HepG2 (cell line): ENCODE measurements around the gene INTS1. TPM values are rescaled to one million over a fixed set of nuclear protein-coding genes. Genes with fewer than 3 reads are reported as not detected.

ENCODE experiments used
- ATAC-seq: fragments of 200-7000 bp; cut with Tn5 transposase; 3 replicates; pipeline ENCODE4 v1.9.1; 2020; ENCODE audit warnings: mild to moderate bottlenecking, moderate library complexity
- BruUV-seq: library from RNA; stranded (reverse); fragments of 400-500 nt; replicated peaks from 2 replicates; lab custom pipeline; 2021; lab: Mats Ljungman, UMichigan
- CTCF ChIA-PET: fragments of 300-600 bp; formaldehyde crosslinking; extraction: SDS; loops from one replicate; lab custom pipeline; 2021; ENCODE audit warnings: low total read pairs, inconsistent platforms, low intra/inter-chr PET ratio; lab: Yijun Ruan, JAX
- POLR2A ChIA-PET: fragments of 350-600 bp; sonication (Branson Sonifier 250); formaldehyde crosslinking; loops from one replicate; lab custom pipeline; 2020; ENCODE audit warnings: antibody characterized with exemption, inconsistent platforms; lab: Yijun Ruan, JAX
- DNase-seq: peaks from one replicate; pipeline ENCODE4 v3.0.0-alpha.2; 2015; ENCODE audit warnings: low spot score
- FAIRE-seq: peaks from 3 replicates; lab custom pipeline; 2011; peaks lifted over from hg19 to GRCh38; lab: Jason Lieb, UNC
- H2AFZ ChIP-seq: one replicate; pipeline ENCODE4 v1.6.1; 2011; ENCODE audit warnings: low read length, inconsistent platforms
- H3K27ac ChIP-seq: fragments of 300-600 bp; 3 replicates; pipeline ENCODE4 v1.8.0; 2011; ENCODE audit warnings: mixed run types, mild to moderate bottlenecking, mixed read lengths, low read length, inconsistent platforms; ENCODE audit not compliant: insufficient read depth; ENCODE audit errors: extremely low read length
- H3K27me3 ChIP-seq, 2 experiments: fragments of 200-600 bp in 1 of 2; 2 replicates in 1 of 2; 3 replicates in 1 of 2; pipeline versions ENCODE4 v1.6.0 to v1.8.0; 2011; ENCODE audit warnings: low read length in 2 of 2, mild to moderate bottlenecking in 2 of 2, moderate library complexity in 2 of 2, inconsistent platforms in 1 of 2; ENCODE audit not compliant: insufficient read depth in 2 of 2, control insufficient read depth in 1 of 2
- H3K36me3 ChIP-seq, 2 experiments: fragments of 200-600 bp in 1 of 2; replicated peaks in 1 of 2; 2 replicates in 1 of 2; 3 replicates in 1 of 2; pipeline versions ENCODE4 v1.5.1 to v1.8.0; 2011; ENCODE audit warnings: low read length in 2 of 2, inconsistent platforms in 1 of 2; ENCODE audit not compliant: insufficient read depth in 2 of 2, control insufficient read depth in 1 of 2
- H3K4me1 ChIP-seq: 2 replicates; pipeline ENCODE4 v1.5.1; 2012; ENCODE audit warnings: low read length, inconsistent platforms; ENCODE audit not compliant: insufficient read depth
- H3K4me2 ChIP-seq: 2 replicates; pipeline ENCODE4 v1.6.0; 2011; ENCODE audit warnings: low read depth, low read length, inconsistent platforms
- H3K4me3 ChIP-seq, 3 experiments: fragments of 200-600 bp in 1 of 3; sonication (generic), shearing (Covaris generic) in 1 of 3; replicated peaks in 1 of 3; 2 replicates each; pipeline ENCODE4 v1.5.1; 2011 to 2016; ENCODE audit warnings: low read length in 3 of 3, inconsistent platforms in 2 of 3, low read depth in 2 of 3, mild to moderate bottlenecking in 2 of 3, control low read depth in 1 of 3, mixed read lengths in 1 of 3; ENCODE audit not compliant: insufficient read depth in 1 of 3
- H3K79me2 ChIP-seq: one replicate; pipeline ENCODE4 v1.6.1; 2011; ENCODE audit warnings: low read length, inconsistent platforms; ENCODE audit not compliant: insufficient read depth
- H3K9ac ChIP-seq: 2 replicates; pipeline ENCODE4 v1.6.0; 2011; ENCODE audit warnings: mild to moderate bottlenecking, low read depth, low read length, inconsistent platforms; ENCODE audit not compliant: insufficient read depth
- H3K9me3 ChIP-seq: 2 replicates; pipeline ENCODE4 v1.5.1; 2012; ENCODE audit warnings: mild to moderate bottlenecking, low read length
- H4K20me1 ChIP-seq: 2 replicates; pipeline ENCODE4 v1.6.0; 2011; ENCODE audit warnings: inconsistent platforms, mild to moderate bottlenecking, low read length, moderate library complexity; ENCODE audit not compliant: insufficient read depth
- SKIL ChIP-seq: sonication (generic); formaldehyde crosslinking; IDR thresholded peaks from 2 replicates; pipeline ENCODE4 v1.8.0; 2022; ENCODE audit warnings: missing genetic modification reagents, mild to moderate bottlenecking, moderate library complexity, borderline replicate concordance
- SNAI1 ChIP-seq: sonication (generic); formaldehyde crosslinking; IDR thresholded peaks from 2 replicates; pipeline ENCODE4 v1.5.0; 2020; ENCODE audit warnings: mild to moderate bottlenecking, missing genetic modification reagents, borderline replicate concordance
- ZNF616 ChIP-seq: sonication (generic); formaldehyde crosslinking; IDR thresholded peaks from 2 replicates; pipeline ENCODE4 v1.5.0; 2020; ENCODE audit warnings: low read depth, mild to moderate bottlenecking, missing genetic modification reagents
- WGBS: methylation state at CpG from one replicate; pipeline ENCODE4 v1.1.6; 2017; ENCODE audit warnings: low lambda C conversion rate; 5-methylcytosine and 5-hydroxymethylcytosine counted together
- in situ Hi-C: cut with HindIII; loops from 2 replicates; pipeline ENCODE4 v1.10.0; 2017; ENCODE audit warnings: low pct_unique_long_range_greater_than_20kb; ENCODE audit not compliant: extremely low pct_ligation_motif_present
- intact Hi-C: fragments of 100-400 bp; cut with micrococcal nuclease; formaldehyde crosslinking; loops from one replicate; pipeline ENCODE4 v1.10.0; 2022; ENCODE audit not compliant: unreplicated experiment
- polyA plus RNA-seq, 8 experiments: library from polyadenylated mRNA; depleted of rRNA in 3 of 8; stranded (reverse) in 7 of 8; unstranded in 1 of 8; fragments of >200 nt; fragmentation: Illumina TruSeq in 4 of 8; extraction: Trizol in 4 of 8; gene quantifications; 2 replicates each; pipeline versions ENCODE4 v1.2.1 to v1.2.3, GENCODE V29; 2011 to 2016; ENCODE audit warnings: low read depth in 4 of 8, missing spikeins in 1 of 8, mixed read lengths in 1 of 8; ENCODE audit not compliant: insufficient read depth in 1 of 8
- total RNA-seq, 5 experiments: library from RNA; depleted of rRNA; stranded (reverse); fragments of >200 nt; fragmentation: Illumina TruSeq; extraction: Trizol; gene quantifications; 2 replicates each; pipeline ENCODE4 v1.2.3, GENCODE V29; 2016; ENCODE audit warnings: low read depth in 1 of 5

The INTS1 gene
- total and polyA plus RNA-seq, 2 of the 13 experiments (the other 11 are each of a cell fraction or from before 2014, with no cell fraction given): 13.7 to 29.0 TPM

GRCh38 chr7:1529383-1530116, 25.4 kb upstream of the INTS1 start:
- POLR2A ChIA-PET: interaction anchor here (1.5 kb wide), 1 partner anchor 26 kb away, joined by 5 read pairs; the partner anchor contains the start of gene TMEM184A
- intact Hi-C loops: loop anchor here (2.0 kb wide), 1 partner anchor 69 kb away; no protein-coding TSS in a partner anchor
- in situ Hi-C loops: no loop called here
- Histone ChIP-seq H3K36me3 (no peaks in the 10 kb centered on the region), H2AFZ (no peak overlapping the region), H3K27ac (no peak overlapping the region), H3K27me3 (peaks cover 0 to 18% of the 10 kb centered on the region in 2 experiments; a peak in 2 of 5 replicates), H3K4me3 (peak overlapping the region in 2 of 3 experiments; percentile 26 to 37; a peak in 1 of 6 replicates), H3K9ac (no peak overlapping the region), H3K4me1 (peaks cover 49% of the 10 kb centered on the region), H3K79me2 (peaks cover 34% of the 10 kb centered on the region), H3K9me3 (no peaks in the 10 kb centered on the region), H4K20me1 (peaks cover 15% of the 10 kb centered on the region; the same call in 1 of the 2 replicates), H3K4me2 (peak overlapping the region; percentile 62; the same call in 1 of the 2 replicates)
- WGBS: 33% methylated on average over 12 of the region's 21 CpGs
- FAIRE-seq: no peak
- TF ChIP-seq ZNF616 (CRISPR knock-in tag) (no peak), SNAI1 (no peak), SKIL (CRISPR knock-in tag) (no peak)
- CTCF ChIA-PET: interaction anchor here (1.3 kb wide), 1 partner anchor 23 kb away, joined by 3 read pairs; no protein-coding TSS in a partner anchor
- DNase-seq: no peak
- BruUV-seq: no TSS peak
- ATAC-seq: no peak
